PFSK-1 (cell line): ENCODE results near the gene DCD.

Experiments
- POLR2AphosphoS5 ChIP-seq: IDR thresholded peaks from 2 replicates; pipeline ENCODE4 v1.6.1; 2012; ENCODE audit warnings: low read depth, mild to moderate bottlenecking, control low read depth, low read length, moderate library complexity
- TAF1 ChIP-seq: IDR thresholded peaks from 2 replicates; pipeline ENCODE4 v1.6.1; 2012; ENCODE audit warnings: low read length, control low read depth, borderline replicate concordance; ENCODE audit not compliant: insufficient read depth

DNA sequence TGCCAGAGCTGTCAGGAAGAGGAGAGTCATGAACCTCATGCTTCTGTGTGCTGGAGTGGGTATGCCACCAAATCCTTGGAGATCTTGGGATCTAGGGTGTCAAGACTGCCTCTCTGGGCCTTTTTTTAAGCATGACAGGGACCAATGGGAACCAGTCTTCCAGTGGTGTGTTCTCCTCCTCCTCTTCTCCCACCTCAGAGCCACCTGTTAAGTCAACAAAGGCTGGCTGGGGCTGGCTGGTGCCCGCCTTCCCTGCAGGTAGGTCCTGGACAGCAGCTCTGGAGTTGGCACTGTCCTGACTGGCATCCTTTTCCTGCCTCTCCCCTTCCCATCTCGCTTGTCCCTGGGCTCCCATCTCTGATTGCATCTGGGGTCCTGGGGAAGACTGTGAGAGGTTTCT is at the start of gene DCD:
- no peak for TF ChIP-seq POLR2AphosphoS5
- TF ChIP-seq TAF1, result no peak
